Inferior parietal cortex (tissue), 1 donor: Measurements from ENCODE around the gene RNF121.

ENCODE experiments used
- DNase-seq: peaks from one replicate; pipeline ENCODE4 v3.0.0-alpha.2; 2016; ENCODE audit errors: extremely low spot score

Gene RNF121

DNA sequence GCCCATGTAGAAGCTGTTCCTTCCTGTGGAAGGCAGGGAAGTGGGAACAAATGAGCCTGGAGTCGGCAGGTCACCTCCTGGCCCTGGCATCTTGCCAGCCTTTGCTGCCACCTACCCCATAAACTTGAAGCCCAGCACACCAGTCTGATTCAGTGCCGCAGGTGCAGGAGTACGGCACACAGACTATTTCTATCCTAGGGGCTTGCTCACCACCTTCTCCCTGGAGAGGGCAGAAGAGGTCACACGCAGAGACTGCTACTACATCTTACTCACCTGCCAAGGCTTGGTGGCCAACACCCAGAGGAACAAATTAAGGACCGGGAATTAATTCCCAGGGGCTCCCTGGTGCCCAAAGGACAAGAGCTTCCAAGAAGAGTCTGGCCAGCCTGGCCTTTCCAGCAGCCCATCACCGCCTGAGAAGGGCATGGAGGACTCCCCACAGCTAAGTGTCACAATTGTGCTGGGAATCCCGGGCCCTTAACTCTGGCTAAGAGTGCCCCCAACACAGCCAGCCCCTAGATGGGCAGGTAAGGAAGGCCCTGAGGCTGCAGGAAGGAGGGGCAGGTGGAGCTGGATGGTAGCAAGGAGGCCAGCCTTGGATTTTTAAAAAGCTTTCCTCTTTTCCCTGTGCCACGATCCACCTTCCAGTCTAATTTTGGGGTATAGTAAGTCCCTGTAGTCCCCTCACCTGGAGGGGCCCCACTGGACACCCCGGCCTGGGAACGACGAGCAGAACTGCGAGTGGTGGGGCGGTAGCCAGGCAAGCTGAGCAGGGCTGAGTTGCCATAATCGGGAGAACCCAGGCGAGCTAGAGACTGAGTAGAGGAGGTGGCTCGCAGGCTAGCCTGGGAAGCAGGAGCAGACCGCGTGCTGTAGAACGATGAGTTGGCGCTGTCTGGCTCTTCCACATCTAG lies 76.8 kb downstream of the RNF121 start:
- no peak for DNase-seq

DNA sequence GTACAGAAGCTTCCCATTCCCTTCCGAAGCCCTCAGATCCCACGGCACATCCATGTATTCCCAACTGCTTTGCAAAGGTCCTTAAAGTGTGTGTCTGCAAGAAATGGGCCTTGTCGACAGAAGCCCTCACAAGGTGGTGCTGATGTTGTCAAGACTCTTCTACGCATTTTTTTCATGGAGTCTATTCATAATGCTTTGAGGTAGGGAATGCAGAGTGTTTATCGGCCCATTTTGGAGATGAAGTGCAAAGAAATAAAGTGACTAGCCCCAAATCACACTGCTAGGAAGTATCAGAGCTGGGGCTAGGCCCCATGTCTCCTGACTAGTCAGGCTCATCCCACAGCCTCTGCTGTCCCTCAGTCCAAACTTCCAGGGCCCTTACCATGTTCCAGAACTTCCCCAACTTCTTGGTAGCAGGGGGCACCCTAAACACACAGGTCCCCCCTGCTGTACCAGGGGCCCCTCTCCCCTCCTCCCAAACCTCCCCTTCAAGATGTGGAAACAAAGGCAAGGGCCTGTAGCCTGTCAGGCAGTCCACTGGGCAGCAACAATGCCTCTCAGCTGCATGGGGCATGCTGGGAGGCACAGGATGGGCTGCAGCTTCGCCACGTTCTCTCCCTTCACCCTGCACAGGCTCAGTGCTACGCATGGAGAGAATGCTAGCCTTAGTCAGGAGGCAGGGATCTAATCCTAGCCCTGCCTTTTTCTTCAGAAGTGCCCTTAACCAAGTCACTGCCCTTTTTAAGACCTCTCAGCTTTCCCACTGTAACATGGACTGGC lies 77.7 kb downstream of the RNF121 start:
- DNase-seq: no peak

DNA sequence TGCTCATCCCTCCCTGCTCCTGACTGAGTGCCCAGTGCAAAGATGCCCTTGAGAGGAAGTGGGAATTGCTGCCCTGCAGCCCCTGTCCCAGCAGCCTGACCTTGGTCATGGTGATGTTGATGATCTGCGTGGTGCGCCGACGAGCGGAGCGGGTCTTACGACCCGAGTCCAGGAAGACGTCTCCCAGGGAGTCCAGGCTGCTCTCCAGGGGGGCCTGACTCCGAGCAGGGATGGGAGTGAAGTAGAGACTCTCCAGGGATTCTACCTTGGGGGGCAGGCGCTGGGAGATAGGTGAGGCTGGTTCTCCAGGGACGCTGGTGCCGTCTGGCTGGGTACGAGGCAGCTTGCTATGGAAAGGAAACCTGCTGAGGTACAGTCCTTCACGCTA lies 78.2 kb downstream of the RNF121 start:
- DNase-seq: no peak

DNA sequence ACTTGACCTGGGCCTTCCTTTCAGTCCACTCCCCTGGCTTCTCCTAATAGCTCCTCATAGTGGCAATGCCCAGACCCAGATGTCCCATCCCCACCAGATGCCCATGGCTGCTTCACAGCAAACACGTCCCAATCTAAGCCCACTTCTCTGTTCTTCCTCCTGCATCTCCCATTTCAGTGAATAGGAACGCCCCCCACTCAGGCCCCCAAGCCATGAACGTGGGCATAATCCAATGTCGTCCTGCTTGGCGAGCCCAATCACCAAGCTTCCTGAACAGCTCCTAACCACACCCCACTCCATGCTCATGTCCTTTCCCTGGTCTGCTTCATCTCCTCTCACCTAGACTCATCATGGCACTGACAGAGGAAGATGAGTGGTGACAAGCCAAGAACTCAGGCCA lies 78.7 kb downstream of the RNF121 start:
- DNase-seq: no peak

DNA sequence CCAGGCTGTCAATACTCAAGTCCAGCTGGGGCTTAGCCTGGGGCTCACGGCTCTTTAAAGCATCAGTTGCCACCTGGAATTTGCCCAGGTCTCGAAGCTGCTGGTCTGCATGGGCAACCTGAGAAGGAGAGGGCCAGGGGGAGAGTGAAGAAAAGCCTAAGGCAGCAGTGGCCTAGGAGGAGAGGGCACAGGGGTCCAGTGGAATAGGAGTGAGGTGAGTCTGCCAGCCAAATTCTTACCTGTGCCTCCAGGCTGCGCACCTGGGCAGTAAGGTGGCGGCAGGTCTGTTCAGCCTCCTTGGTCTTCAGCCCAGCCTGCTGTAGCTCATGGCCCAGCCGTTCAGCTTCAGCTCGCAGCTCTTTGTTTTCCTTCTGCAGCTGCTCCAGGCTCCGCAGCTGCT lies 79.9 kb downstream of the RNF121 start:
- no peak for DNase-seq

DNA sequence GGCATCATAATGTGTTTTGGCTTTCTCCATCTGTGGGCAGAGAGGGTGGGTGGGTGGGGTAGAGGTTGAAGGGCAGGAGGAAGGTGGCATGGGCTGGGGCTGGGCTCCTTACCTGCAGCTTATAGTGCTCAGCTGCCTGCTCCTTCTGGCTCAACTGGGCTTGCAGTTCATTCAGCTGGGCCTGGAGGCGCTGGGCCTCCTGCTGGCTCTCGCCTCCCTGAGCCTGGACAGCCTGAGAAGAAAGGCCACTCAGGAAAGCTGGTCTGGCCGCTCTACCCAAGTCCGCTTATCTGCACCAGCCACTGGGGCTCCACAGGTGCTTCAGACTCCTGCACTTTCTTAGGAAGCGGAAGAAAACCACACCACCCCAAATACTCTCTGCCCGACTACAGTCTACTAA lies 80.3 kb downstream of the RNF121 start:
- DNase-seq: no peak

DNA sequence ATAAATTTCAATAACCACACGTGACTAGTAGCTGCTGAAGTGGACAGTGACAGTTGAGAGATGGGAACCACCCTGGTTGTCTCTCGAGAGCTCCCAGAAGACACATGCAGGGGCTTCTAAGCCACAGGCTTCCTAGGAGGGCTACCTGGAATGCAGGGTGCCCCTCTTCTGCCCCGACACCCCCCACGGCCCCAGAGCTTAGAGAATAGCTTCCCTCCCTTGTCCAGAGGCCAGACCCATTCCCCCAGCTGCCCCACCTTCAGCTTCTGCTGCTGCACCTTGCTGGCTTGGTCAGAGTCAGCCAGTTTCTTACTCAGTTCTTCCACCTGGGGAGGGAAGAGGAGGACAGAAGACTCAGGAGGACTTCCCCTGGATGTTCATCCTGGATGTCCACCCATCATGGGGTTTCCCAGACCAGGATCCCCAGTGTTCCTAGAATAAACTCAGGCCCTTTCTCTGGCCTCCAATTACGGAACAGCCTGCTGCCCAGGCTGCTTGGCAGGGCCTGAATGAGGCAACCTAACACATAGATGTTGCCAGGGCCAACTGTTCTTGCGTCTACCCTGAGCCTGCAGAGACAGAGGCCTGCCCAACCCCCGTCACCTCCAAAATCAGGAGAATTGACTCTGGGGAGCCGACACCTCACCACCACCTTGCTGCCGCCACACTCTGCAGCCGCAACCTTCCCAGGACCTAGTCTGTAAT lies 81.8 kb downstream of the RNF121 start:
- no peak for DNase-seq

DNA sequence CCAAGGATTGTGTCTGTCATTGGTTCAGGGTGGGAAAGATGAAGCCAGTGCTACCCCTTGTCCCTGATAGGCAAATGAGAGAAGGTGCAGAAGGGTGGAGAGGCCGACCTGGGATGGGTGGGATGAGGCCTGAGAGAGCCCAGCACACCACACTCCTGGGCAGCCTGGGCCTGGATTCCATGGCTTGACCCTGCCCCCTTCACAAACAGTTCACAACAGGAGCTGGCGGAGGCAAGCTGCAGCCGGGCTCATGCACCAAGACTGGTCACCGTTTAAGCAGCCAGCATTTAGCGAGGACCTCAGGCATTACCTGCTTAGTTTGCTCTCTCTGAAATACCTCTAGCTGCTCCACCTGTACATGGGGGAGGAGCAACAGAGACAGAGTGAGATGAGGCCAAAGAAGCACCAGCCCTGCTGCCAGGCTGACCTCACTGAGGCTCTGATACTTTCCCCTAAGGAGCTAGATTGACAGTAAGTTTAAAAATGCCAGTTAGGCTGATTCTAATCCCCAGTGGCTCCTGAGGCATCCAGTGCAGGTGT lies 83.3 kb downstream of the RNF121 start:
- no peak for DNase-seq

DNA sequence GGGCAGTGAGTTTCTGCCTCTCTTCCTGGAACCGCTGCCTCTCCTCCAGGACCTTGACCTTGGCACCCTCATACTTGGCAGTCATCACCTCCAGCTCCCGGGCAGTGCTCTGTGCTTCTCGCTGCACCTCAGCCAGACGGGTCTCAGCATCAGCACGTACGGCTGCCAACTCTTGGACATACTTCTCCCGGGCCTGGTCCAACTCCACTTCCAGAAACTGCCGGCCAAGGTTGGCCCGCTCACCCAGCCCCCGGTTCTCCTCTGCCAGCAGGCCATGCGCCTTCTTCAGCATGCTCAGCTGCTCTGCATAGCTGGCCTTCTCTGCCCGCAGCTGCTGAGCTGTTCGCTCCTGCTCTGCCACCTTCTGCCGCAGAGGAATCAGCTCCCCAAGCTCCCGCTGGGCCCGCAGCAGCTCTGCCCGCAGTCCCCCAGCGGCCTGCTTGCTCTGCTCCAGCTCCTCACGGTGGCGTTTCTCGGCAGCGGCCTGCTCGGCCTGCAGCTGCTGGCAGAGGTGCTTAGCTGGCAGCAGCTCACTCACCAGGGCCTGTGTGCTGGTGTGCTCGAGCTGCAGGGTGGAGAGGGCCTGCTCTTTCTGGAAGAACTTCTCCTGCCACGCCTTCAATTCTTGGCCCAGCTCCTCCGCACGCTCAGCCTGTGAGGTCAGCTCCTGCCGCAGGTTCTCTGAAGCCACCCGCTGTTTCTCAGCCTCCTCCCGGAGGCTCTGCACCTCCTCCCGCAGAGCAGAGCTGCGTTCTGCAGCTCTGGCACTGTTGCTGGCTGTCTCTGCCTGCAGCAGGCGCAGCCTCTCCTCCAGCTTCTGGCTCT lies 84.3 kb downstream of the RNF121 start:
- DNase-seq: no peak

DNA sequence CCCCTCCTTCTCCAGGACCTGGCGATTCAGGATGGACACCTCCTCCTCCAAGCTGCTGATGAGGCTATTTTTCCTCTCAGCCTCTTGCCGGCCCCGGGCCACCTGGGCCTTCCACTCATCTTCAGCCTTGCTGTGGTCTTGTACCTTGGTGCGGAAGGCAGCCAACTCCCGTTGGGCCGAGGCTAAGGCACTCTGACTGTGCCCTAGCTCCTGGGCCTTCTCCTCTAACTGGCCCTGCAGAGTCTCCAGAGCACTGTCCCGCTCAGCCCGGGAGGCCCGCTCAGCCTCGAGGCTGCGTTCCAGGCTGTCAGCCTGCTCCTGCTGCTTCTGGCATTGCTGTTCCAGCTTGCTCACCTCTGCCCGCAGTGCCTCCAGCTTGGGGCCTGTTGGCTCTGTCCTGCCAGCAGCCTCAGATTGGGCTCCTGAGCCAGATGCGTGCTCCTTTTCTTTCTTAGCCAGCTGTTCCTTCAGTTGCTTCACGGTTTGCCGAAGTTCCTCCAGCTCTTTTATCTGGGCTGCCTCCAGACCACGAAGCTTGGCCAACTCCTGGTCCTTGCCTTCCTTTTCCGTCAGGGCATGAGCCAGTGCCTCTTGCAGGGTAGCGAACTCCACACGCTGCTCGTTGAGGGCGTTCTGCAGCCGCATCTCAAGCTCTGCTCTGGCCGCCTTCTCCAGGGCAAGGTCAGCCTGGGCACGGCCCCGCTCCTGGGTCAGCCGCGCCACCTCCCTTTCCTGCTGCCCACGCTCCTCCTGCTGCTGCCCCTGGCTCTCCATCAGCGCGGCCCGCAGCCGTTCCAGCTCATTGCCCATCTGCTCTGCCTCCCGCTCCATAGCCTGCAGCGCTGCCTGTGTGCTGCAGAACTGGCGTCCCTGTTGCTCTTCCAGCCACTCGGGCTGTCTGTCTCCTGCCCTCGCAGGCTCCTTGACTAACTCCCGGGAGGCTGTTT lies 85.2 kb downstream of the RNF121 start:
- DNase-seq: no peak

DNA sequence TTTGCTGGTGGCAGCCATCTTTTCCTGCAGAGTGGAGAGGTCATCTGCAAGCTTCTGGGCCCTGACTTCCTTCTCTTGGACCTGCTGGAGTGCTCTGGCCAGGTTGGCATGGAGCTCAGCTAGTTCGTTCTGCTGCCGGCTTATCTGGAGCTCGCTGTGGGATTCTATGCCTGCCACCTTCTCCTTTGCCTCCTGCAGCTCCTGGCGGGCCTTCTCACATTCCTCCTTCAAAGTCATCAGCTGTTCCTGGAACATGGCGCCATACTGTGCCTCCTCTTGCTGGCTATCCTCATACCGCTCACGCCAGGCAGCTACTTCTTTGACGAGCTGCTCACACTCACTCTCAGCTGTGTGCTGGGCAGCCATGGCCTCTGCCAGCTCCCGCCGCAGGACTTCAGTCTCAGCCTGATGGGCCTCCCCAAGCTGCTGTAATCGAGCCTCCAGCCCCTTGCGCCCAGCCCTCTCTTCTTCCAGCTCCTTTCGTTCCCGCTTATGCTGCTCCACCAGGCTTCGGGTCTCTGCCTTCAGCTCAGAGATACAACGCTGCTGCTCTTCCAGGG lies 86.0 kb downstream of the RNF121 start:
- no peak for DNase-seq

DNA sequence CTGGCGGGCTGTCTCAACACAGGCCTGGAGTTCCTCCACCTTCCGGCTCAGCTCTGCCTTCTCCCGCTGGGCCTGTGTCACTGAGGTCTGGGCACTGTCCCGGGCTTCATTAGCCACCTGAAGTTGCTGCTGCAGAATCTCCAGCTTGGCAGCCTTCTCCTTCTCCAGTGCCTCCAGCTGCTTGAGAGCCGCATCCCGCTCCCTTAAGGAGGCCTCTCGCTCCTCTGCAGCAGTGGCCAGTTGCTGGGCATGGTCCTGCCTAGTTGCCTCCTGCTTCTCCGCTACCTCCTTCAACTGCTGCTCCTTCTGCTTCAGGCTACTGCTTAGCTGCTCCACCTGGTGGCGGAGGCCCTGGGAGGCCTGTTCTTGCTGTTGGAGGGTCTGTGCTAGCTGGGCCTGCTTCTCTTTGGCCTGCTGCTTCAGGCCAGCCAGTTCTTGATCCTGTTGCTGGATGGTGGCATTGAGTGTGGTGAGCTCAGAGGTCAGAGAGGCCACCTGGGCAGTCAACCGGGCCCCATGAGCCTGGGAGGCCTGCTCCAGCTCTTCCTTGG lies 86.7 kb downstream of the RNF121 start:
- DNase-seq: no peak

DNA sequence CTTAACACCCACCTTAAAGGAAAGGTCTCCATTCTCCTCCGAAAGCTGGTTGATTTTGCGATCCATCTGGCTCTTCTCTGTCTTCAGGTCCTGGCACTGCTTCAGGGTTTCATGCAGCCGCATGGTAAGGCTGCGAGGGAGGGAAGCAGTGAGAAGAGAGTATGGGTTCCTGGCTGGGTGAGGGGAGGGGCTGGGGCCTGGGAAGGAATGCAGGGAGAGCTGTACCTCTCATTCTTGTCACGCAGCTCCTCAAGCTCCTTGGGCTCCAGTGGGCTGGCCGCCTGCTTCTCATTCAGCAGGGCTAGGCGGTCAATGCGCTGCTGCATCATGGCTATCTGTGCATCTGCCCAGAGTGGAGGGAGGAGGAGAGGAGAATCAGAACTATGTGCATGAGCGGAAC lies 89.3 kb downstream of the RNF121 start:
- DNase-seq: no peak

DNA sequence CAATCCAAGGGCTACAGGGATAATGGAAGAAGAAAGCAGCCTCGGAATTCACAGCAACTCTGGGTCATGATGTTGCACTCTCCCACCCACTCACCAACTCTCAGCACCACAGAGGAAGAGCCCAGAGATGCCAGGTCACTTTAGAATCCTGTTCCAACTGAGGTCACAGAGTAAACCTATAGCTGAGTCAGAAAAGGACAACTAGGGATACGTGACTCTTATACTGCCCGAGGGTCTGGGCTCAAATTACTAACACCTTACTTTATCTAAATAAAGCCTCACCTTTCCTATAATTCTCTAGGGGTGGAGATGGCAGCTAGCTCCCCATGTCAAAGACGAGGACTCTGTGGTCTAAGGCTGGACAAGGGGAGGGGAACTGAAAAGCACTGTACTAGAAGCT lies 94.5 kb downstream of the RNF121 start:
- DNase-seq: no peak

DNA sequence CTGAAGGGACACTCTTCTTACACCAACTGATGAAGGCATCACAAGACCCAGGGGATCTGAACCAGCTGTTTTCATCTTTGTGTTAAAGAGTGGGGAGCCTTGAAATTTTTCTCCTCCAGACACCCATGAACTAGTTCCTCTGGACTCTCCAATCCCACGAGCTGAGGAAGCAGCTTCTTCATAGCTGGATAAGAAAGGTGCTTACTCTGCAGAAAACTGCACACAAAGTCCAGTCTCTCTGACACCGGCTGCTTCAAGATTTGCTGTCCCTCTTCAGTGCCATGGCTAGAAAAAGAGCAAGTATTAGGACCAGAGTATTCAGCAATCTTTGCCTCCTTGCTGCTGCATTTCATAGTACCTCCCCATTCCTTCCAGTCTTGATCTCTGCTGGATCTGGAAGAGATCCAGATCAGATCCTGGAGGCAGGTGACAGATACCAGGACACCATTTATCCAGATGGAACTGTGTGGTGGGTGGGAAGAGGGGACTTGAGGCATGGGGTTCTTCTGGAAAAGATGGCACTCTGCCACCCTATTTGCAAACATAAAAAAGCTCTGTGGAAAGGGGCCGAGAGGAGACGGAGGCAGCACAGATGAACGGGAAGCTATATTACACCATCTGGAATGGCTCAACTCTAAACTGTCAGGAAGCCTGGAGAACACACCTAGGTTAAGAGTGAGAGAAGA lies 95.4 kb downstream of the RNF121 start:
- no peak for DNase-seq

DNA sequence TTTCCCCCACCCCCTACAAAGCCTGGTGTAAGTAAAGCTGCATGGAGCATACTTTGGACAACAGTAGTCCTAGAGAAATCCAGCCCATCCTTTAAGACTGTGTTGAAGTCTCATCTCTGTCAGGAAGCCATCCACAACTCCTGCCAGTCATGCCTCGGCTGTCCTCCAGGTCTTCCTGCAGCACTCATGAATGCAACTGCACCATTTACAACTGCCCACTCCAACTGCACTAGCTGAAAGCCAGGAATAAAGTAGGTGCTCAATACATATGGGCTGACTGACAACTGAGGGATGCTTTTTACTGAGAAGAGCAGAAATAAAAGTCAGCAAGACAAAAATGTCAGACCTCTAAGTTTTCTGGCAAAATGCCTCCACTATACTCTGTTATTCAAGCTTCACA lies 97.2 kb downstream of the RNF121 start:
- DNase-seq: no peak

DNA sequence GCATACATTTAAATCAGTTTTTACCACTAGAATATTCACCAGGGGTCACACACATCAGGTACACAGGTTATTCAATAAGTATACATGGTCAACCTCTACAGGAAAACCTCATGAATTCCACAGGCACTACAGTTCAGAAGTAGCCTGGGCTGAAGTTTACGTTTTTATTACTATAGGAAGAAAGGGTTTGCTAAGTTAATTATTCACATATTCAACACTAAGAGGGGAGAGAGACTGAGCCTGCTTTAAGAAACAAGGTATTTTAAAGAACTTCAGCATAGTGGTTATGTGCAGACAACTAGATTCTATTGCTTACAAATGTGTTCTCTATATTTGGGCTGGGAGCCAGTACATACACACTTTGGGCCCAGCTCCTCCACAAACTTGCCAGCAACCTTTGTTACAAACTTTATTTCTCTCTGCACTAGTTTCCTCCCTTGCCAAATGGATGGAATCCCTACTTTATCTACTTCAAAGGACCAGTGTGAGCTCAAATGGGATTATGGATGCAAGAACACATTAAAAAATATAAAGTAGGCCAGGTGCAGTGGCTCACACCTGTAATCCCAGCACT lies 101.7 kb downstream of the RNF121 start:
- DNase-seq: no peak

DNA sequence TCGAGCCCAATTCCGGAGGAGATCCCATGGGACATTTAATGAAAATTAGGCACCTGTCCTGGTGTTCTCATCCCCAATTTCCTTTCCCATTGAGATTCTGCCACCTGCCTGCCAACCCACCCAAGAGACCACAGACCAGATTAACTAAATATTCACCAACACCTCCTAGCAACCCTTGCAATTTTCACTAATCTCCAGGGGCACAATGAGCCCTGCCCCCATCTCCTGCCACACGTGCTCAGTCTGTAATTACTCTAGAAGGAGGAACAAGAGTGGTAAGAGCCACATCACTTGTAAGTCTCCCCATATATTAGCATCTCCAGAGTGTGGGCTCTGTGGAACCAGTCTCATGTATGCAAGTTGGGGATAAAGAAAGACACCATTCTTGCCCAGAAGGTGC lies 107.8 kb downstream of the RNF121 start:
- no peak for DNase-seq
